ENCODE data around the gene GALNT17. TPM values are rescaled to one million over a fixed set of nuclear protein-coding genes. Genes with fewer than 3 reads are reported as not detected.

GALNT17 gene
- total RNA-seq, 2 donors from 2014 or later: not detected

DNA sequence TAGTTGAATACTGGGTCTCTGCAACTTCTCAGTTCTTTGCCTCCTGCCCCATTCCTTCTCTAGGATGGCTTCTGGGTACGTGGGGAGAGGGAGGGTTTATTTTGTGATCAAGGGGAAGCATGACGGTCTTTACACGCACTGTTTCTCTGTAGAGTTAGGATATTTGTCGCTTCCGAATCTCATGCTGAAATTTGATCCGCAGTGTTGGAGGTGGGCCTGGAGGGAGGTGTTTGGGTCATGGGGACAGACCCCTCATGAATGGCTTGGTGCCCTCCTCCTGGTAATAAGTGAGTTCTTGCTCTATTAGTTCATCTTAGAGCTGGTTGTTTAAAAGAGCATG lies 311.2 kb downstream of the GALNT17 start:
- H3K4me1 Mint-ChIP-seq (ENCODE audit: low read depth in 2 of 2): peaks cover 0 to 5% of the 10 kb centered on the region in 2 donors
- H3K4me3 Mint-ChIP-seq: no peak overlapping the region
- H3K27me3 Mint-ChIP-seq: no peaks in the 10 kb centered on the region
- DNase-seq (ENCODE audit: low spot score): no peak
- peaks cover 10% of the 10 kb centered on the region for H3K9me3 Mint-ChIP-seq
- ATAC-seq: no peak
- peaks cover 4% of the 10 kb centered on the region for H3K36me3 Mint-ChIP-seq
- no peak overlapping the region for H3K27ac Mint-ChIP-seq

DNA sequence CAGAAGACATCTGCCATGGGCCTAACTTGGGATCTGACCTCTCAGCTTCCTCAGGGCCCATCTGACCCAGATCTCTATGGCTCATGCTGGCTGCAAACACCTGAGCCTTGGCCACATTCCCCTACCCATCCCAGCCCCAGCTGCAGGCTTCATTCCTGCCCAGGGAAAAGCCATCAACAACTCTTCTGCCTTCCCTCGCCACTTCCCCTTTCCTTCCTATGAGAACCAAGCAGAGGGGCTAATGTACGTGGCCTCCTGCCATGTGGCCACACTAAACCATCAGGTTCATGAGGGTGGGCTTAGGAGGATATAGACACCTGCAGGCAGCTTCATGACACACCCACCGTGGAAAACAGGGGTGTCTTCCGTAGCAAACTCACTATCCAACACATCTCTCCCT lies 312.2 kb downstream of the GALNT17 start:
- no peak overlapping the region for H3K27ac Mint-ChIP-seq
- peaks cover 12% of the 10 kb centered on the region for H3K9me3 Mint-ChIP-seq

DNA sequence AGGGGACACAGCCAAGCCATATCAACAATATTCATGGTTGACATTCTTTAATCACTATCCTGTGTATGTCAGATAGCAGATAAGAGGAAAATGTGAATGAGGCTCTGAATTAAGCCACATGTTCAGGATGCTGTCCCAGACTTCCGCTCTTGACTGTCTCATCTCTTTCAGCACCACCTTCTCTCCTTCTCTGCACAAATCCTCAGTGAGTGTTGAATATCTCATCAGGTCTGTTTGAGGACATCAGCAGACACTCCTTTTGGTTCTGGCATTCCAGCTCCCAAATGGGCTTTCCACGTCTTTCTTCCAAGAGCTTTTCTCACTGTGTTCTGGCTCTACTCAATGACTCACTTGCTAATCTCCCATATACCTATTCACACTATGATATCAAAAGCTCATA lies 321.7 kb downstream of the GALNT17 start:
- ATAC-seq (no peak), DNase-seq (ENCODE audit: low spot score) (no peak)
- no peaks in the 10 kb centered on the region for H3K27me3 Mint-ChIP-seq
- H3K36me3 Mint-ChIP-seq: no peaks in the 10 kb centered on the region
- H3K4me1 Mint-ChIP-seq (ENCODE audit: low read depth in 2 of 2): no peaks in the 10 kb centered on the region
- H3K9me3 Mint-ChIP-seq: peaks cover 6% of the 10 kb centered on the region
- no peak overlapping the region for H3K4me3 Mint-ChIP-seq
- H3K27ac Mint-ChIP-seq: no peak overlapping the region

More for the DNA sequence above, 312.2 kb downstream of the GALNT17 start:
- peaks cover 4% of the 10 kb centered on the region for H3K36me3 Mint-ChIP-seq
- no peak overlapping the region for H3K4me3 Mint-ChIP-seq
- no peak for DNase-seq (ENCODE audit: low spot score)
- H3K4me1 Mint-ChIP-seq (ENCODE audit: low read depth in 2 of 2): peaks cover 0 to 5% of the 10 kb centered on the region in 2 donors
- H3K27me3 Mint-ChIP-seq: no peaks in the 10 kb centered on the region
- ATAC-seq: no peak

DNA sequence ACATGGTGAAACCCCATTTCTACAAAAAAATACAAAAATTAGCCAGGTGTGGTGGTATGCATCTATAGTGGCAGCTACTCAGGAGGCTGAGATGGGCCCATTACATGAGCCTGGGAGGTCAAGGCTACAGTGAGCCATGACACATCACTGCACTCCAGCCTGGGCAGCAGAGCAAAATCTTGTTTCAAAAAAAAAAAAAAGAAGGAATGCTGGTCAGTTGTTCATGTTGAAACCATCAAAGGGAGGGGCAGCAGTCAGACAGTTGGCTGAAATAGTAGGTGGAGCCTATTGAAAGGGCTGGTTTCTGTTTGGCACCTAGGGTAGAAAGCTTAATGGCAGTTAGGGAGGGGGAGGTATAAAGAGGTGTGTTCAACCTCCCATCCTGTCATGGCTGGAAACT lies 323.0 kb downstream of the GALNT17 start:
- no peak for DNase-seq (ENCODE audit: low spot score)
- Mint-ChIP-seq H3K36me3 (no peaks in the 10 kb centered on the region), H3K4me1 (ENCODE audit: low read depth in 2 of 2) (no peaks in the 10 kb centered on the region), H3K27me3 (no peaks in the 10 kb centered on the region), H3K27ac (no peak overlapping the region), H3K4me3 (no peak overlapping the region), H3K9me3 (peaks cover 9% of the 10 kb centered on the region)
- no peak for ATAC-seq

DNA sequence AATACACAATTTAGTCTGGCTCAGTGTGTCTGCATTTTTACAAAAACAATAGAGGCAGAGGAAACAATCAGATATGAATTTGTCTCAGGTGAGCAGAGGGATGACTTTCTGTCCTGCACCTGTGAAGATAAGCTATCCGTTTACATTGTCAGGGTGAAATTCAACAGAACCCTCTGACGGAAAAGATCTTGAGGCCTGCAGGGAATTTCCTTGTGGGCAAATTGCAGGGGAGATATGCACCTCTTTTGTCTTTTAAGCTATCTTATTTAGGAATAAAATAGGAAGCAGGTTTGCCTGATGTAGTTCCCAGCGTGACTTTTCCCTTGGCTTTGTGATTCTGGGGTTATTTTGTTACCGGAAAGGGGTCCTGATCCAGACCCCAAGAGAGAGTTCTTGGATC lies 325.1 kb downstream of the GALNT17 start:
- no peak overlapping the region for H3K27ac Mint-ChIP-seq
- H3K9me3 Mint-ChIP-seq: peaks cover 12% of the 10 kb centered on the region
- H3K4me3 Mint-ChIP-seq: no peak overlapping the region
- H3K36me3 Mint-ChIP-seq: no peaks in the 10 kb centered on the region
- no peak for DNase-seq (ENCODE audit: low spot score)
- no peak for ATAC-seq
- no peaks in the 10 kb centered on the region for H3K4me1 Mint-ChIP-seq (ENCODE audit: low read depth in 2 of 2)
- H3K27me3 Mint-ChIP-seq: no peaks in the 10 kb centered on the region

DNA sequence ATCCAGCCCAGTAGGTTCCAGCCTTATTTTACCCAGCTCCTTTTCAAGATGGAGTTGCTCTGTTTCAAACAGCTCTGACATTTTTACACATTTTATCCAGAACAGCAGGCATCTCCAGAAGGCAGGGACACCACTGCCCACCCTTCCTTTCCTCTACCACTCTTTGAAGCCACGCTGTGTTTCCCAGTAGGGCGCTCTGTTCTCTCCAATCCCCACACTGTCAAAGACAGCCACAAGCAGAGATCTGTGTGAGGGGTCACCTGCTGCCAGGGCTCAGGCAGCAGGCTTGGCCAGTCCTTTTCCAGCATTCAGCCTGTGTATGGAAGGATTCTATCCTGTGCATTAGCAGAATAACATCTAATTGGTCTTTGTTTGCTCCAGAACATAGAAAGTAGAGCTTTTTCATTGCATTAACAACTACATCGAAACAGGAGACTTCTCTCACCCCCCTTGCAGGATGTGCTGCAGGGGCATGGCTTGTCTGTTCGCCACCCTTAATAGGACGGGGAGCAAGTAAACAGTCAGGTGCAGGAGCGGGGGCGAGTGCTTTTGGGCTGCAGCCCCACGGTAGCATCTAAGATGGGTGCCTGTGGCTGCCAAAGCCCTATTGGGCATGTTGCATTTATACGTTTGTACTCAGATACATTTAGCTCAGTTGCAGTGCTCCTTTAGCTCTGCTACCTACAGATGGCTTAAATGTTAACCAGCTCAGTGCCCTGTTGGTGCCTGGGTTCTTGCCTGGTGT lies 326.1 kb downstream of the GALNT17 start:
- ATAC-seq: no peak
- Mint-ChIP-seq H3K36me3 (no peaks in the 10 kb centered on the region), H3K4me3 (no peak overlapping the region), H3K4me1 (ENCODE audit: low read depth in 2 of 2) (no peaks in the 10 kb centered on the region), H3K9me3 (peaks cover 15% of the 10 kb centered on the region), H3K27me3 (no peaks in the 10 kb centered on the region), H3K27ac (no peak overlapping the region)
- DNase-seq (ENCODE audit: low spot score): no peak

DNA sequence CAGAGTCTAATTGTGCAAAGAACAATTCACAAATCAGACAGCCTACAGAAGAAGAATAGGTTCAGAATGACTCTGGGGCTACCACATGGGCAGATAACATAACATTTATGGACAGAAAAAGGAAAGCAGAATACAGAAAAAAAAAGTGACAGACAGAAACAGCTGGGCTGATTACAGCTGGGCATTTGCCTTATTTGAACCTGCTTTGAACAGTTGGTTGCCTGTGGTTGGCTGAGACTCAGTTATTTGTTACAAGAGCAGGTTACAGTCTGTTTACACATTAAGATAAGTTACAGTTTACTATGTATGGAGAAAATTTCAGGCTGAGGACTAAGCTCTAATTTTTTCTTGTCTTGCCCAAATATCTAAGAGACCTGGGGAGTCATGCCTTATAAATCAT lies 327.2 kb downstream of the GALNT17 start:
- DNase-seq (ENCODE audit: low spot score) (no peak), ATAC-seq (no peak)
- no peaks in the 10 kb centered on the region for H3K36me3 Mint-ChIP-seq
- H3K9me3 Mint-ChIP-seq: peaks cover 12% of the 10 kb centered on the region
- H3K4me3 Mint-ChIP-seq: no peak overlapping the region
- H3K27me3 Mint-ChIP-seq: no peaks in the 10 kb centered on the region
- no peaks in the 10 kb centered on the region for H3K4me1 Mint-ChIP-seq (ENCODE audit: low read depth in 2 of 2)
- no peak overlapping the region for H3K27ac Mint-ChIP-seq

DNA sequence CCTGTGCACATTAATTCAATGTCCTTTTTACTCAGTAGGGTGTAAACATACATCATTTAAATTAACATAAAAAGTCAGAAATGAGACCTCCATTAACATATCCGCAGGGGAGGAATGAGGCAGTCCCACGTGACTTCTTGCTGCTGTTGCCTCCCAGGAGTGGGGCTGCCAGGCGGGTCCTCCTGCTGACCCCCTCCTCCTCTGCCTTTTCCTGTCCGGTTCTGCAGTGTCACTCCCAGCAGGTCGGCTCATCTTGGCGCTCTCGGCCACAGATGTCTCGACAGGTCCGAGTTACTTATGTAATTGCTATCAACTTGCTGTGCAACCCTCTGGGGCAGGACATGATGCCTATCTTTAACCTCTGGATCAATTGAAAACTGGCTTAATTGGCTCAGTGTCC lies 329.6 kb downstream of the GALNT17 start:
- Mint-ChIP-seq H3K27ac (no peak overlapping the region), H3K4me3 (no peak overlapping the region), H3K36me3 (no peaks in the 10 kb centered on the region), H3K27me3 (no peaks in the 10 kb centered on the region), H3K4me1 (ENCODE audit: low read depth in 2 of 2) (no peaks in the 10 kb centered on the region), H3K9me3 (peaks cover 12% of the 10 kb centered on the region)
- ATAC-seq (no peak), DNase-seq (ENCODE audit: low spot score) (no peak)

DNA sequence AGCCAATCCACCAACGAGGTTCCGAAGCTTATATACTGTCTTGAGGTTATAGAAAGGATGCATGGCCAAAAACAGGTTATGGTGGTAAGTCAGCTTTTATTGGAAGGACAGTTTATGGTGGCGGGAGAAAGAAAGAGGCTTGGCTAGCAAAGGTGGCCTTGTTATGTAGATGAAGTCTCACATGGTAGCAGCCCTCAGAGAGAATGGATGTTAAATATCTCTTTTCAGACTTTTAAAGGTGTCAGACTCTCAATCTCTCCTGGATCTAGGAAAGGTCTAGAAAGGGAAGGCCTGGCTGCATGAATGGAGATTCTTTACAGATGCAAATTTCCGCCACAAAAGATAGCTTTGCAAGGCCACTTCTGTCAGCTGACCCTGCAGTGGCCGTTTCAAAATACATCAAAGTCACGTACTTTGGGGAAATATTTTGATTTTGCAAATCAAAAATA lies 333.8 kb downstream of the GALNT17 start:
- H3K4me3 Mint-ChIP-seq: no peak overlapping the region
- H3K27me3 Mint-ChIP-seq: no peaks in the 10 kb centered on the region
- H3K36me3 Mint-ChIP-seq: no peaks in the 10 kb centered on the region
- DNase-seq (ENCODE audit: low spot score) (no peak), ATAC-seq (no peak)
- H3K4me1 Mint-ChIP-seq (ENCODE audit: low read depth in 2 of 2): no peaks in the 10 kb centered on the region
- H3K27ac Mint-ChIP-seq: no peak overlapping the region
- peaks cover 11% of the 10 kb centered on the region for H3K9me3 Mint-ChIP-seq

DNA sequence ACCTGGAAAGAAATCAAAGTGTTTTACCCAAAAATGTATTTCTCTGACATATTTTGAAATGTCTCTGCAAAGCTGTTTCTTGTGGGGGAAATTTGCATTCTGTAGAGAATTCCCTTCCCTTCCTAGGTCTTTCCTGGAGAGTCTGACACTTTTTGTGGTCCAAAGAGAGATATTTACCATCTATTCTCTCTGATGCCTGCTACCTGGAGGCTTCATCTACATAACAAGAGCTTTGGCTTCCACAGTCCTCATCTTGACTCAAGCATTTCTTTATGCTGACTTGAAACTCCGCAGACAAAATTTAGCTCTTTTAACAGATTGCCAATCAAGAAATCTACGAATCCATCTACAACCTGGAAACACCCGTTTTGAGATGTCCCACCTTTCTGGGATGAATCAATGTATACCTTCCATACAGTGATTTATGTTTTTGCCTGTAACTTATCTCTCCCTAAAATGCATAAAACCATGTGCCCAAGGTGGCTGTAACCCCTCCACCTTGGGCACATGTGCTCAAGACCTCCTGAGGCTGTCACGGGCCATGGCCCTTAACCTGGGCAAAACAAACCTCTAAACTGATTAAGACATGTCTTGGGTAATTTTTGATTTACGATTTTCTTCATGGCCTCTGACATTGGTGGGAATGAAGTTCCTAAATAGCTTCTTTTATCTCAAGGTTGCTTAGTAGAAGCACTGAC lies 334.7 kb downstream of the GALNT17 start:
- DNase-seq (ENCODE audit: low spot score): no peak
- Mint-ChIP-seq H3K4me3 (no peak overlapping the region), H3K27ac (no peak overlapping the region), H3K4me1 (ENCODE audit: low read depth in 2 of 2) (no peaks in the 10 kb centered on the region), H3K36me3 (no peaks in the 10 kb centered on the region), H3K9me3 (peaks cover 11% of the 10 kb centered on the region), H3K27me3 (no peaks in the 10 kb centered on the region)
- ATAC-seq: no peak

DNA sequence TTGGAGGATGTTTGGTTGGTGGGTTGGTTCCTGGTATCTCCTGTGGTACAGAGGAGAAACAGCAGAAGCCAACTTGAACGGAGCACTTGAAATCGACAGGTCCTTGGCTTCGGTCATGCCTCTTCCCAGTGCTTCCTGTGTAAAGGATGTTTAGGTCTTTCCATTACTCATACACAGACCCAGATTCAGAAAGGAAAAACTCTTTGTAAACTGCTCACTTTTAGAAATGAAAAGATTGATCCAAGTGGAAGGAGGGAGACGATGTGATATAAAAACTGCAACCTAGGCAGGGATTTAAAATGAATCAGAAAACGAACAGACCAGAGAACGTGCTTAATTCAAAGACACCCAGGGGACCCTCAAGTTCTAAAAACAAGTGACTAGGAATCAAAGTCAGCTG lies 338.4 kb downstream of the GALNT17 start:
- ATAC-seq: no peak
- H3K4me1 Mint-ChIP-seq (ENCODE audit: low read depth in 2 of 2): no peaks in the 10 kb centered on the region
- H3K4me3 Mint-ChIP-seq: no peak overlapping the region
- H3K27ac Mint-ChIP-seq: no peak overlapping the region
- H3K36me3 Mint-ChIP-seq: no peaks in the 10 kb centered on the region
- no peaks in the 10 kb centered on the region for H3K27me3 Mint-ChIP-seq
- H3K9me3 Mint-ChIP-seq: peaks cover 4% of the 10 kb centered on the region
- DNase-seq (ENCODE audit: low spot score): no peak

DNA sequence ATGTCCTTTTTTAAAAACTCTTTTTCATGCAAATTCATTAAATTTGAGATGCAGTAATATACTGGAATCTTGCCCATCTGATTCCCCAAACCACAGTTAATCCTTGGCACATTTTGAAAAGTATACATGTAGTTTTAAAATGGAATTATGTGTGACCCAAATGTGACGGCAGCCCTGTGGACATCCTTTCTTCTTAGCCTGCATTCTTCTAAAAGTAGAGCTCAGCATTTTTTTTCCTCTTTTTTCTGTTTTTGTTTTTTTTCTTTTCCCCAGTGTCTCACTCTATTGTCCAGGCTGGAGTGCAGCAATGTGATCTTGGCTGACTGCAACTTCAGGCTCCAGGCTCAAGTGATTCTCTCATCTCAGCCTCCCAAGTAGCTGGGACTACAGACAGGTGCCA lies 338.9 kb downstream of the GALNT17 start:
- ATAC-seq: no peak

DNA sequence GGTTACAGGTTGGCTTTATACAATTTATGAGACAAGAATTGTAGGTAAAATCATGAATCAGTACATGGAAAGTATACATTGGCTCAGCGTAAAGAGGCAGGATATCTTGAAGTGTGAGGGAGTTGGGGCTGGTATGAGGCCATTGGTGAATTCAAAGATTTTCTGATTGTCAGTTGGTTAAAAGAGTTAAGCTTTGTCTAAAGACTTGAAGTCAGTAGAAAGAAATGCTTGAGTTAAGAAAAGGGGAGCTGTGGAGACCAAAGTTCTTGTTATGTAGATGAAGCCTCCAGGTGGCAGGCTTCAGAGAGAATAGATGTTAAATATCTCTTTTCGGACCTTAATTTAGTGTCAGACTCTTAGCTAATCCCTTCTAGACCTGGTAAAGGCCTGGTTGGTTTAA lies 341.0 kb downstream of the GALNT17 start:
- H3K27ac Mint-ChIP-seq: no peak overlapping the region
- ATAC-seq: no peak
- no peaks in the 10 kb centered on the region for H3K27me3 Mint-ChIP-seq
- peaks cover 12% of the 10 kb centered on the region for H3K9me3 Mint-ChIP-seq
- no peak for DNase-seq (ENCODE audit: low spot score)
- H3K36me3 Mint-ChIP-seq: peaks cover 4% of the 10 kb centered on the region
- no peak overlapping the region for H3K4me3 Mint-ChIP-seq
- no peaks in the 10 kb centered on the region for H3K4me1 Mint-ChIP-seq (ENCODE audit: low read depth in 2 of 2)

More for the DNA sequence above, 338.9 kb downstream of the GALNT17 start:
- Mint-ChIP-seq H3K4me1 (ENCODE audit: low read depth in 2 of 2) (no peaks in the 10 kb centered on the region), H3K27me3 (no peaks in the 10 kb centered on the region), H3K9me3 (peaks cover 5% of the 10 kb centered on the region), H3K36me3 (no peaks in the 10 kb centered on the region), H3K4me3 (no peak overlapping the region), H3K27ac (no peak overlapping the region)
- DNase-seq (ENCODE audit: low spot score): no peak

DNA sequence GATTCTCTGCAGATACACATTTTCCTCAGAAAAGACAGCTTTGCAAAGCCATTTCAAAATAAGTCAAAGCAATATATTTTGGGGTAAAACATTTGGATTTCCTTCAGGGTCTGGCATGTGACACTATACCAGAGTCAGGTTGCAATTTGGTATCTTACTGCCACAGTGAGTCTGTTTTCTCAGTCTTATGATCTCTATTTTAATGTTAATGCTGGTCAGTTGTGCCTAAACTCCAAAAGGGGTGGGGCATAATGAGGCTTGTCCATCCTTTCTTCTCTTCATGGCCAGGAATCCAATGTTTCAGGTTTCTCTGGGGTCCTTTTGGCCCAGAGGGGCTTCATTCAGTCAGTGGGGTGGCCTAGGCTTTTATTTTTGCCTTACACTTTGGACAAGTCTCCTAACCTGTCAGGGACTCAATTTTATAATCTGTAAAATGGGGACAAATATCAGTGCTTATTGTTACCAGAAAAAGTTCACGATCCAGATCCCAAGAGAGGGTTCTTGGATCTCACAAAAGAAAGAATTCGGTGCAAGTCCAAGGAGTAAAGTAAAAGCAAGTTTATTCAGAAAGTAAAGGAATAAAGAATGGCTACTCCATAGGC lies 341.5 kb downstream of the GALNT17 start:
- Mint-ChIP-seq H3K4me1 (ENCODE audit: low read depth in 2 of 2) (no peaks in the 10 kb centered on the region), H3K27ac (no peak overlapping the region), H3K27me3 (no peaks in the 10 kb centered on the region), H3K36me3 (peaks cover 4% of the 10 kb centered on the region), H3K9me3 (peaks cover 12% of the 10 kb centered on the region), H3K4me3 (no peak overlapping the region)
- ATAC-seq (no peak), DNase-seq (ENCODE audit: low spot score) (no peak)
